ENCODE results near the gene ONECUT3. TPM values are rescaled to one million over a fixed set of nuclear protein-coding genes. Genes with fewer than 3 reads are reported as not detected.

Gene ONECUT3
- total and polyA plus RNA-seq, 4 donors: not detected

DNA sequence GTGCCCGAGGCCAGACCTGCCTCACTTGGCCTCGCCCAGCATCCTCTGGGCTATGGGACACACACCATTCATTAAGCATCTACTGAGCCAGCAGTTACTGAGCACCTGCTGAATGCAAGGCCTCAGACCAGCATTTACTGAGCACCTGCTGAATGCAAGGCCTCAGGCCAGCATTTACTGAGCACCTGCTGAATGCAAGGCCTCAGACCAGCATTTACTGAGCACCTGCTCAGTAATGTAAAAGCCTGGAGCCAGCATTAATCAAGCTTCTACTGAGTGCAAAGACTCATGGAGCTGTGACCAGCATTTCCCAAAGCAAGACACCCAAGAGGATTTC, 55.1 kb downstream of the ONECUT3 start:
- 89% methylated on average over 2 of the region's 2 CpGs for WGBS
- H3K4me1 ChIP-seq (ENCODE audit: control insufficient read depth in 4 of 4, insufficient read depth in 4 of 4, low read length in 3 of 4): peaks cover 4 to 18% (median 8%) of the 10 kb centered on the region in 4 donors

DNA sequence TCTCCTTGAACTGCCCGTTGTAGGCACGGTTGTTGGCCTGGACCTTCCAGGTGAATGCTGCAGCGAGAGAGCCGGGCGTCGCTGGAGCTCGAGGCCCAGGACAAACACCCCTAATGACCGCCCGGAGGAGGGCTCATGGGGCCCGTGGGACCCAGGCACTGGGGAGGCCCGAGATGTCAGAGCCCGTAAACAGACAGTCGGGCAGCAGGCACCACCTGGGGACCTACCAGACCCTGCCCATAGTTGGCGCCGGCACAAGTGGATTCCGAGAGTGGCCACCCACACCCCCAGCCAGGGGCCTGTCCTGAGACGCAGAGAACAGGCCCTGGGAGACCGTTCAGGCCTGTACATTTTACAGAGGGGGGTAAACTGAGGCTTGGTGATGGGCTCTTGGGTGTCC, 56.4 kb downstream of the ONECUT3 start:
- H3K27ac ChIP-seq (ENCODE audit: low read depth in 1 of 2, low read length in 2 of 2): no peak overlapping the region
- H3K9me3 ChIP-seq (ENCODE audit: control insufficient read depth in 4 of 4, low read length in 3 of 4): no peaks in the 10 kb centered on the region
- WGBS: 87% methylated on average over 18 of the region's 18 CpGs
- TF ChIP-seq, protein P1, sequence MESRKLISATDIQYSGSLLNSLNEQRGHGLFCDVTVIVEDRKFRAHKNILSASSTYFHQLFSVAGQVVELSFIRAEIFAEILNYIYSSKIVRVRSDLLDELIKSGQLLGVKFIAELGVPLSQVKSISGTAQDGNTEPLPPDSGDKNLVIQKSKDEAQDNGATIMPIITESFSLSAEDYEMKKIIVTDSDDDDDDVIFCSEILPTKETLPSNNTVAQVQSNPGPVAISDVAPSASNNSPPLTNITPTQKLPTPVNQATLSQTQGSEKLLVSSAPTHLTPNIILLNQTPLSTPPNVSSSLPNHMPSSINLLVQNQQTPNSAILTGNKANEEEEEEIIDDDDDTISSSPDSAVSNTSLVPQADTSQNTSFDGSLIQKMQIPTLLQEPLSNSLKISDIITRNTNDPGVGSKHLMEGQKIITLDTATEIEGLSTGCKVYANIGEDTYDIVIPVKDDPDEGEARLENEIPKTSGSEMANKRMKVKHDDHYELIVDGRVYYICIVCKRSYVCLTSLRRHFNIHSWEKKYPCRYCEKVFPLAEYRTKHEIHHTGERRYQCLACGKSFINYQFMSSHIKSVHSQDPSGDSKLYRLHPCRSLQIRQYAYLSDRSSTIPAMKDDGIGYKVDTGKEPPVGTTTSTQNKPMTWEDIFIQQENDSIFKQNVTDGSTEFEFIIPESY (IDR thresholded peaks at IDR 0.05): no peak
- no peak for TF ChIP-seq FOXA1 (IDR thresholded peaks at IDR 0.05)
- TF ChIP-seq HNF4A (conservative IDR thresholded peaks at IDR 0.05): no peak
- no peak for TF ChIP-seq RXRA (IDR thresholded peaks at IDR 0.05)
- TF ChIP-seq TAF1 (conservative IDR thresholded peaks at IDR 0.05): no peak
- no peak for TF ChIP-seq RAD21 (IDR thresholded peaks at IDR 0.05)
- no peak overlapping the region for H3K9ac ChIP-seq (ENCODE audit: low read depth in 1 of 2, low read length in 2 of 2)
- peaks cover 4 to 22% (median 8%) of the 10 kb centered on the region in 4 donors for H3K4me1 ChIP-seq (ENCODE audit: control insufficient read depth in 4 of 4, insufficient read depth in 4 of 4, low read length in 3 of 4)
- H3K36me3 ChIP-seq (ENCODE audit: control insufficient read depth in 4 of 4, insufficient read depth in 3 of 4, low read depth in 1 of 4, low read length in 3 of 4): peaks cover 0 to under 1% (median 0%) of the 10 kb centered on the region in 4 donors
- no peaks in the 10 kb centered on the region for H3K27me3 ChIP-seq (ENCODE audit: control insufficient read depth in 4 of 4, insufficient read depth in 4 of 4, low read length in 3 of 4)
- no peak overlapping the region for H3K4me3 ChIP-seq (ENCODE audit: low read depth in 1 of 3, low read length in 3 of 3)
- no peak for DNase-seq (ENCODE audit: low spot score)

More for the DNA sequence above, 55.1 kb downstream of the ONECUT3 start:
- no peak for DNase-seq (ENCODE audit: low spot score)
- Histone ChIP-seq H3K27ac (ENCODE audit: low read depth in 1 of 2, low read length in 2 of 2) (no peak overlapping the region), H3K9me3 (ENCODE audit: control insufficient read depth in 4 of 4, low read length in 3 of 4) (no peaks in the 10 kb centered on the region), H3K36me3 (ENCODE audit: control insufficient read depth in 4 of 4, insufficient read depth in 3 of 4, low read depth in 1 of 4, low read length in 3 of 4) (no peaks in the 10 kb centered on the region), H3K27me3 (ENCODE audit: control insufficient read depth in 4 of 4, insufficient read depth in 4 of 4, low read length in 3 of 4) (no peaks in the 10 kb centered on the region), H3K4me3 (ENCODE audit: low read depth in 1 of 3, low read length in 3 of 3) (no peak overlapping the region), H3K9ac (ENCODE audit: low read depth in 1 of 2, low read length in 2 of 2) (no peak overlapping the region)
- TF ChIP-seq, protein P2, sequence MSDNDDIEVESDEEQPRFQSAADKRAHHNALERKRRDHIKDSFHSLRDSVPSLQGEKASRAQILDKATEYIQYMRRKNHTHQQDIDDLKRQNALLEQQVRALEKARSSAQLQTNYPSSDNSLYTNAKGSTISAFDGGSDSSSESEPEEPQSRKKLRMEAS (IDR thresholded peaks at IDR 0.05): no peak
- TF ChIP-seq NR2F2 (IDR thresholded peaks at IDR 0.05) (no peak), RXRA (IDR thresholded peaks at IDR 0.05) (no peak), HNF4G (IDR thresholded peaks at IDR 0.05) (no peak), RAD21 (IDR thresholded peaks at IDR 0.05) (no peak), TAF1 (conservative IDR thresholded peaks at IDR 0.05) (no peak), GABPA (IDR thresholded peaks at IDR 0.05 in 1 of 2, conservative IDR thresholded peaks at IDR 0.05 in 1 of 2) (no peak), FOXA1 (IDR thresholded peaks at IDR 0.05) (no peak), SP1 (IDR thresholded peaks at IDR 0.05) (no peak), JUND (IDR thresholded peaks at IDR 0.05) (no peak), FOXA2 (IDR thresholded peaks at IDR 0.05) (no peak), EGR1 (IDR thresholded peaks at IDR 0.05; ENCODE audit: low read depth in 2 of 2) (no peak), YY1 (IDR thresholded peaks at IDR 0.05) (no peak), HNF4A (conservative IDR thresholded peaks at IDR 0.05) (no peak)
- TF ChIP-seq, protein P3, sequence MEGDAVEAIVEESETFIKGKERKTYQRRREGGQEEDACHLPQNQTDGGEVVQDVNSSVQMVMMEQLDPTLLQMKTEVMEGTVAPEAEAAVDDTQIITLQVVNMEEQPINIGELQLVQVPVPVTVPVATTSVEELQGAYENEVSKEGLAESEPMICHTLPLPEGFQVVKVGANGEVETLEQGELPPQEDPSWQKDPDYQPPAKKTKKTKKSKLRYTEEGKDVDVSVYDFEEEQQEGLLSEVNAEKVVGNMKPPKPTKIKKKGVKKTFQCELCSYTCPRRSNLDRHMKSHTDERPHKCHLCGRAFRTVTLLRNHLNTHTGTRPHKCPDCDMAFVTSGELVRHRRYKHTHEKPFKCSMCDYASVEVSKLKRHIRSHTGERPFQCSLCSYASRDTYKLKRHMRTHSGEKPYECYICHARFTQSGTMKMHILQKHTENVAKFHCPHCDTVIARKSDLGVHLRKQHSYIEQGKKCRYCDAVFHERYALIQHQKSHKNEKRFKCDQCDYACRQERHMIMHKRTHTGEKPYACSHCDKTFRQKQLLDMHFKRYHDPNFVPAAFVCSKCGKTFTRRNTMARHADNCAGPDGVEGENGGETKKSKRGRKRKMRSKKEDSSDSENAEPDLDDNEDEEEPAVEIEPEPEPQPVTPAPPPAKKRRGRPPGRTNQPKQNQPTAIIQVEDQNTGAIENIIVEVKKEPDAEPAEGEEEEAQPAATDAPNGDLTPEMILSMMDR (IDR thresholded peaks at IDR 0.05; ENCODE audit: low read depth, low read length, missing input control): no peak
- TF ChIP-seq, protein P1 (IDR thresholded peaks at IDR 0.05): no peak
- TF ChIP-seq, protein P4, sequence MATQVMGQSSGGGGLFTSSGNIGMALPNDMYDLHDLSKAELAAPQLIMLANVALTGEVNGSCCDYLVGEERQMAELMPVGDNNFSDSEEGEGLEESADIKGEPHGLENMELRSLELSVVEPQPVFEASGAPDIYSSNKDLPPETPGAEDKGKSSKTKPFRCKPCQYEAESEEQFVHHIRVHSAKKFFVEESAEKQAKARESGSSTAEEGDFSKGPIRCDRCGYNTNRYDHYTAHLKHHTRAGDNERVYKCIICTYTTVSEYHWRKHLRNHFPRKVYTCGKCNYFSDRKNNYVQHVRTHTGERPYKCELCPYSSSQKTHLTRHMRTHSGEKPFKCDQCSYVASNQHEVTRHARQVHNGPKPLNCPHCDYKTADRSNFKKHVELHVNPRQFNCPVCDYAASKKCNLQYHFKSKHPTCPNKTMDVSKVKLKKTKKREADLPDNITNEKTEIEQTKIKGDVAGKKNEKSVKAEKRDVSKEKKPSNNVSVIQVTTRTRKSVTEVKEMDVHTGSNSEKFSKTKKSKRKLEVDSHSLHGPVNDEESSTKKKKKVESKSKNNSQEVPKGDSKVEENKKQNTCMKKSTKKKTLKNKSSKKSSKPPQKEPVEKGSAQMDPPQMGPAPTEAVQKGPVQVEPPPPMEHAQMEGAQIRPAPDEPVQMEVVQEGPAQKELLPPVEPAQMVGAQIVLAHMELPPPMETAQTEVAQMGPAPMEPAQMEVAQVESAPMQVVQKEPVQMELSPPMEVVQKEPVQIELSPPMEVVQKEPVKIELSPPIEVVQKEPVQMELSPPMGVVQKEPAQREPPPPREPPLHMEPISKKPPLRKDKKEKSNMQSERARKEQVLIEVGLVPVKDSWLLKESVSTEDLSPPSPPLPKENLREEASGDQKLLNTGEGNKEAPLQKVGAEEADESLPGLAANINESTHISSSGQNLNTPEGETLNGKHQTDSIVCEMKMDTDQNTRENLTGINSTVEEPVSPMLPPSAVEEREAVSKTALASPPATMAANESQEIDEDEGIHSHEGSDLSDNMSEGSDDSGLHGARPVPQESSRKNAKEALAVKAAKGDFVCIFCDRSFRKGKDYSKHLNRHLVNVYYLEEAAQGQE (IDR thresholded peaks at IDR 0.05): no peak
- TF ChIP-seq, protein P5, sequence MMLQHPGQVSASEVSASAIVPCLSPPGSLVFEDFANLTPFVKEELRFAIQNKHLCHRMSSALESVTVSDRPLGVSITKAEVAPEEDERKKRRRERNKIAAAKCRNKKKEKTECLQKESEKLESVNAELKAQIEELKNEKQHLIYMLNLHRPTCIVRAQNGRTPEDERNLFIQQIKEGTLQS (IDR thresholded peaks at IDR 0.05): no peak

Measured in liver (tissue), 9 donors.